Measurements from ENCODE around the gene ABAT. TPM values are rescaled to one million over a fixed set of nuclear protein-coding genes. Genes with fewer than 3 reads are reported as not detected.

The ABAT gene
- total and polyA plus RNA-seq, 4 donors, result 4.4 to 14.0 (median 7.1) TPM

DNA sequence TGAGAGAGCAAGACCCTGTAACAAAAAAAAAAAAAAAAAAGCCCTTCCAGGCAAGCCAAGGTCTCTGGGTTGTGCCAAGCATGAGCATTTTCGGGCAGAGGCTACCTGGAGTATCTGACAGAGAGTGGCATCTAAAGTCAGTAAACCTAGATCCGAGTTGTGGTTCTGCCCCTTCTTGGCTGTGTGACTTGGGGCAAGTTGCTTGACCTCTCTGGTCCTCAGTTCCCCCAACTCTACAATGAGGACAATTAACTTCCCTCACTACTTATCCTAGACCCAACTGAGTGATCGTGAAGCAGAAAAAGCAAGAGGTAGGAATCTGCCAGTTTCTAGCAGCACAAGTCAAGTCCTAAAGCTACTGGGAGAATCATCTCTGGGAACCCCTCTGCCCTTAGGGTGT is 88.7 kb downstream of the ABAT start:
- 97% methylated on average over 3 of the region's 3 CpGs for WGBS, 2 donors
- Histone ChIP-seq H3K36me3 (ENCODE audit: control insufficient read depth in 4 of 4, insufficient read depth in 4 of 4, low read length in 4 of 4) (peaks cover 0 to 13% (median 3%) of the 10 kb centered on the region in 4 donors), H3K9ac (ENCODE audit: insufficient read depth in 1 of 2, low read length in 2 of 2) (no peak overlapping the region), H3K4me3 (no peak overlapping the region), H3K27me3 (ENCODE audit: control insufficient read depth in 3 of 3, insufficient read depth in 3 of 3, low read length in 2 of 3) (no peaks in the 10 kb centered on the region), H3K9me3 (ENCODE audit: control insufficient read depth in 4 of 4, insufficient read depth in 3 of 4, low read length in 3 of 4) (no peaks in the 10 kb centered on the region), H3K27ac (ENCODE audit: low read depth in 1 of 2, low read length in 1 of 2) (no peak overlapping the region), H3K4me1 (ENCODE audit: control insufficient read depth in 5 of 5, insufficient read depth in 5 of 5, low read length in 5 of 5) (no peaks in the 10 kb centered on the region)
- TF ChIP-seq, protein P1, sequence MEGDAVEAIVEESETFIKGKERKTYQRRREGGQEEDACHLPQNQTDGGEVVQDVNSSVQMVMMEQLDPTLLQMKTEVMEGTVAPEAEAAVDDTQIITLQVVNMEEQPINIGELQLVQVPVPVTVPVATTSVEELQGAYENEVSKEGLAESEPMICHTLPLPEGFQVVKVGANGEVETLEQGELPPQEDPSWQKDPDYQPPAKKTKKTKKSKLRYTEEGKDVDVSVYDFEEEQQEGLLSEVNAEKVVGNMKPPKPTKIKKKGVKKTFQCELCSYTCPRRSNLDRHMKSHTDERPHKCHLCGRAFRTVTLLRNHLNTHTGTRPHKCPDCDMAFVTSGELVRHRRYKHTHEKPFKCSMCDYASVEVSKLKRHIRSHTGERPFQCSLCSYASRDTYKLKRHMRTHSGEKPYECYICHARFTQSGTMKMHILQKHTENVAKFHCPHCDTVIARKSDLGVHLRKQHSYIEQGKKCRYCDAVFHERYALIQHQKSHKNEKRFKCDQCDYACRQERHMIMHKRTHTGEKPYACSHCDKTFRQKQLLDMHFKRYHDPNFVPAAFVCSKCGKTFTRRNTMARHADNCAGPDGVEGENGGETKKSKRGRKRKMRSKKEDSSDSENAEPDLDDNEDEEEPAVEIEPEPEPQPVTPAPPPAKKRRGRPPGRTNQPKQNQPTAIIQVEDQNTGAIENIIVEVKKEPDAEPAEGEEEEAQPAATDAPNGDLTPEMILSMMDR (IDR thresholded peaks at IDR 0.05; ENCODE audit: control extremely low read depth, extremely low read depth), result no peak
- DNase-seq (no peak), ATAC-seq (ENCODE audit: insufficient read depth, low FRiP score) (no peak)

DNA sequence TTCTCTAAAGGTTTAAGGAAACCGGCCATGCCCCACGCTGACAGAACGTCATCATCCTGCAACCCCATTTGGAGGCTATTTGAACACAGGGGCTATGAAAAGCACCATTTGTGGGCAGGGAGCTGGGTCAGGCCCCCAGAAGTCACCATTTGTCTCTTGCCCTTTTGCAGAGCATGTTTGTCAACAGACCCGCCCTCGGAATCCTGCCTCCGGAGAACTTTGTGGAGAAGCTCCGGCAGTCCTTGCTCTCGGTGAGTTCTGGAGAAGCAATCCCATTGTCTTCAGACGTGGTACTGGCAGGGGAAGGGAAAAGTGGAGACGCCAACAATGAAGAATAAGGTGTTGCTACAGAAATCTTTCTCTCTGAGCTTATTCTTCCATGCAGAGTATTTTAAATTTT is 89.5 kb downstream of the ABAT start:
- no peaks in the 10 kb centered on the region for H3K4me1 ChIP-seq (ENCODE audit: control insufficient read depth in 5 of 5, insufficient read depth in 5 of 5, low read length in 5 of 5)
- TF ChIP-seq, protein P1 (IDR thresholded peaks at IDR 0.05; ENCODE audit: control extremely low read depth, extremely low read depth), result no peak
- 78 to 83% methylated on average over 10 of the region's 10 CpGs for WGBS, 2 donors

DNA sequence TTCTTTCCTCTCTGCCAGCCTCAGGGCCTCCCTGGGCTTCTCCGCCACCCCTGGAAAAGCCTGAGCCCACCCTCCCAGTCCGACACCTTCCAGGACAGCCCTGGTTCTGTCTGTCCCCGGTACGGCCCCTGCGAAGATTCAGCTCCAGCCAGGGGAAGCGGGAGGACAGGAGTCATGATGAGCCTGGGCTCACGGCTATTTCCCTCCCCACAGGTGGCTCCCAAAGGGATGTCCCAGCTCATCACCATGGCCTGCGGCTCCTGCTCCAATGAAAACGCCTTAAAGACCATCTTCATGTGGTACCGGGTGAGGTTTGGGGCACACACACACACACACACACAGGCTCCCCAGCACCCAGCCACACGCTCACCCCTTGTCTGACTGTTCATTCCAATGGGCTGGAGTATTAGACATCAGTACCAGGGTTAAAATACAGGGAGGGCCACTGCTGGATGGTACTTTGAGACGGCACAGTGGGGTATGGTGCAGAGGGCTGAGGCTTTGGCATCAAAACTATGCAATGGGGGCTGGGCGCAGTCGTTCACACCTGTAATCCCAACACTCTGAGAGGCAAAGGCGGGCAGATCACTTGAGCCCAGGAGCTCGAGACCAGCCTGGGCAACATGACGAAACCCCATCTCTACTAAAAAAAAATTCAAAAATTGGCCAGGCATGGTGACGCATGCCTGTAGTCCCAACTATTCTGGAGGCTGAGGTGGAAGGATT is 90.3 kb downstream of the ABAT start:
- no peak for DNase-seq
- 89 to 91% methylated on average over 18 of the region's 18 CpGs for WGBS, 2 donors
- TF ChIP-seq, protein P1 (IDR thresholded peaks at IDR 0.05; ENCODE audit: control extremely low read depth, extremely low read depth), result no peak
- Histone ChIP-seq H3K4me3 (no peak overlapping the region), H3K27me3 (ENCODE audit: control insufficient read depth in 3 of 3, insufficient read depth in 3 of 3, low read length in 2 of 3) (no peaks in the 10 kb centered on the region), H3K9ac (ENCODE audit: insufficient read depth in 1 of 2, low read length in 2 of 2) (no peak overlapping the region), H3K36me3 (ENCODE audit: control insufficient read depth in 4 of 4, insufficient read depth in 4 of 4, low read length in 4 of 4) (peaks cover 0 to 20% (median 3%) of the 10 kb centered on the region in 4 donors), H3K9me3 (ENCODE audit: control insufficient read depth in 4 of 4, insufficient read depth in 3 of 4, low read length in 3 of 4) (no peaks in the 10 kb centered on the region), H3K27ac (ENCODE audit: low read depth in 1 of 2, low read length in 1 of 2) (no peak overlapping the region), H3K4me1 (ENCODE audit: control insufficient read depth in 5 of 5, insufficient read depth in 5 of 5, low read length in 5 of 5) (no peaks in the 10 kb centered on the region)
- no peak for ATAC-seq (ENCODE audit: insufficient read depth, low FRiP score)

More for the DNA sequence above, 89.5 kb downstream of the ABAT start:
- Histone ChIP-seq H3K4me3 (no peak overlapping the region), H3K27me3 (ENCODE audit: control insufficient read depth in 3 of 3, insufficient read depth in 3 of 3, low read length in 2 of 3) (no peaks in the 10 kb centered on the region), H3K27ac (ENCODE audit: low read depth in 1 of 2, low read length in 1 of 2) (no peak overlapping the region), H3K36me3 (ENCODE audit: control insufficient read depth in 4 of 4, insufficient read depth in 4 of 4, low read length in 4 of 4) (peaks cover 0 to 19% (median 3%) of the 10 kb centered on the region in 4 donors), H3K9ac (ENCODE audit: insufficient read depth in 1 of 2, low read length in 2 of 2) (no peak overlapping the region), H3K9me3 (ENCODE audit: control insufficient read depth in 4 of 4, insufficient read depth in 3 of 4, low read length in 3 of 4) (no peaks in the 10 kb centered on the region)
- ATAC-seq (ENCODE audit: insufficient read depth, low FRiP score) (no peak), DNase-seq (no peak)
